ENCODE results near the gene CD1B.
"Not testable (repeated sequence)": the region's sequence is repeated elsewhere in the genome, so short reads cannot be mapped to it uniquely, and the experiment has no call there.

Gene CD1B

GRCh38 chr1:158331481-158332150, at the start of gene CD1B:
TSS of gene CD1B (minus strand) at chr1:158331531. CDS start at chr1:158331423, 108 bp downstream.
- DNase-seq: no peak

- no peak for DNase-seq
Measured at GRCh38 chr1:158374860-158375259, 43.5 kb upstream of the CD1B start.

- not testable (repeated sequence) for DNase-seq
Measured at GRCh38 chr1:158374101-158374500, 42.8 kb upstream of the CD1B start.

- DNase-seq: no peak
Measured at GRCh38 chr1:158371188-158371953, 40.0 kb upstream of the CD1B start.

- DNase-seq: no peak
Measured at GRCh38 chr1:158366783-158367182, 35.5 kb upstream of the CD1B start.

GRCh38 chr1:158362941-158363340, 31.6 kb upstream of the CD1B start:
- DNase-seq: no peak

DNA sequence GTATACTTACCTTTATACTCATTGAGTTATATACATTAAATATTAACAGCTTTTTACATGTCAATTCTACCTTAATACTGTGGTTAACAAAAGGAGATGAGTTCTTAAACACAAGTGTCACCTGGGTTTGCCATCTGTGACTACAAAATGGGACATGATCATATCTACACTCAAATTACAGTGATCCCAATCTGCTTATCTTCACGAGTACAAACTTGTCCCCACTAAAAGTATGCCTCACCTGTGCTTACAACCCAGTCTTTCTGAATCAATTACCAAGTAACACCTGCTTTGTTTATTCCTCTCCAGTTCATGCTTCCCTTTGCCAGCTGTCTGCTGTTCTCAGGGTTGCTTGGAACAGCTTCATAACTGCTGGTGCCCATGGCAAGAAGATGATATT, 31.2 kb upstream of the CD1B start:
- DNase-seq: no peak

DNA sequence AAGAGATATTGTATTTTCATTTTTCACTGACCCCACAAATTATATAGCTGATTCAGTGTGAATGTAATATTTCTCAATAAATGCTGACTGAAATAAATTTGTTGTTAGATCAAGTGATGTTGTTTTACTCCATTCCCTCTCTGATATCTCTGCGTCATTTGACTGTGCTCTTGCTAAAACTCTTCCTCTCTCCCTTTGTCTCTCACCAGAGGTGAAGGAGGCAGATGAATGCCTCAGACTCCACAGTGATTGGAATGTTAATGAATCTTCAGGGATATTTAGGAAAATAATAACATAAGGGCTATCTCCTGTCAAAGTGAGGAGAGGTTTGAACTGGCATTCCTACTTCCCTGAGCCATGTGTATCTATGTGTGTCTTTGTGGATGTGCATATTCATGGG, 26.1 kb upstream of the CD1B start:
- no peak for DNase-seq

DNA sequence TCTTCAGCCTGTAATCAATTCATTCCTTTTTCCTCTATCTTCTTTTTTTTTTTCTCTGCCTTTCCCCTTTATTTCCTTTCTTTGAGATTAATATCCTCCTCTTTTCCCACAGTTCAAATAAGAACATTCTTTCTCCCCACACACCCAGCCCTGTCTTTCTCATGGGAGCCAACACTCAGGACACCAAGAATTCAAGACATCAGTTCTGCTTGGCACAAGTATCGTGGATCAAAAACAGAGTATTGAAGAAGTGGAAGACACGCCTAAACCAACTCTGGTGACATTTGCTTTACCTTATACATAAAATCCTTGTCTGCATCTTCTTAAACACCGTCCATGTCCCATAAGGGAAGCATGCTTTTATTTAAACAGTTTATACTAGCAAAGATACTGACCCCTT, 25.3 kb upstream of the CD1B start:
- DNase-seq: no peak

GRCh38 chr1:158355773-158356285, 24.5 kb upstream of the CD1B start:
- no peak for DNase-seq

GRCh38 chr1:158354255-158354654, 22.9 kb upstream of the CD1B start:
- no peak for DNase-seq

DNA sequence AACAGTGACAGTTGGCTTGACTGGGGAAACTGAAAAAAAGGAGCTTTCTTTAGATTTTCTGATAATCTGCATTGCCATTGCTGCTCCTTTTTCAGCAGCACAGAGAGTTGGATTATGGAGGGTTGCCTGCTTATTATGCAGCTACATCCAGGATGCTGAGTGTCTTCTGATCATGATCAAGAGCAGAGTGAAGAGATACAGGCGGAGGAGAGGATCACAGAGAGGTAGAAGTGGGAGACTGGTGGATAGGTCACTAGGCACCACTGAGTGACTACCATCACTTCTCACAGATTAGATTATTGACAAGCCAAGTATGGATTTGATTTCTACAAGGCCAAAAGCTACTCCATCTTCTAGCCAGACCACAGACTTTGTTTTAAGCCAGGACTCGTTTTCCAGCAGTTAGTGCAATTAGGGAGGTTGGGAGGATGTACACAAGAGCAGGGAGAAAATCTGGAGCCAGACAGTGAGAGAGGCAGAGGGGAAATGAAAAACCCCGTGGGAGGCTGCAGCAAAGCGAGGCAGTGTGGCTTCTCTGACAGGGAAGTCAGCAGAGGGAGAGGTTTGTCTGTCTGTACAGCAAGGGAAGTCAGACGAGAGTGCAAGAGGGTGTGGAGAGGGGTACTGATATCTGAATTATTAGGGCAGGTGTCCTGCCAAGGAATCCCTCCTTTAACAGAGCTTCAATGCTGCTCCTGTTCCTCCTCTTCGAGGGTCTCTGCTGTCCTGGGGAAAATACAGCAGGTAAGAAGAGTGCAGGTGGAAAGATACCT, 22.2 kb upstream of the CD1B start, which contains the start of gene CD1E:
TSS of gene CD1E (plus strand) at position 592 of the 773 bp plus-strand sequence. CDS start at position 687, 95 bp downstream.
- no peak for DNase-seq

- DNase-seq: not testable (repeated sequence)
Measured at GRCh38 chr1:158348946-158349345, 17.6 kb upstream of the CD1B start.

- not testable (repeated sequence) for DNase-seq
Measured at GRCh38 chr1:158336413-158336812, 5.1 kb upstream of the CD1B start.

- no peak for DNase-seq
Measured at GRCh38 chr1:158335213-158335532, 3.8 kb upstream of the CD1B start.

GRCh38 chr1:158334526-158335212, 3.3 kb upstream of the CD1B start:
- no peak for DNase-seq

DNA sequence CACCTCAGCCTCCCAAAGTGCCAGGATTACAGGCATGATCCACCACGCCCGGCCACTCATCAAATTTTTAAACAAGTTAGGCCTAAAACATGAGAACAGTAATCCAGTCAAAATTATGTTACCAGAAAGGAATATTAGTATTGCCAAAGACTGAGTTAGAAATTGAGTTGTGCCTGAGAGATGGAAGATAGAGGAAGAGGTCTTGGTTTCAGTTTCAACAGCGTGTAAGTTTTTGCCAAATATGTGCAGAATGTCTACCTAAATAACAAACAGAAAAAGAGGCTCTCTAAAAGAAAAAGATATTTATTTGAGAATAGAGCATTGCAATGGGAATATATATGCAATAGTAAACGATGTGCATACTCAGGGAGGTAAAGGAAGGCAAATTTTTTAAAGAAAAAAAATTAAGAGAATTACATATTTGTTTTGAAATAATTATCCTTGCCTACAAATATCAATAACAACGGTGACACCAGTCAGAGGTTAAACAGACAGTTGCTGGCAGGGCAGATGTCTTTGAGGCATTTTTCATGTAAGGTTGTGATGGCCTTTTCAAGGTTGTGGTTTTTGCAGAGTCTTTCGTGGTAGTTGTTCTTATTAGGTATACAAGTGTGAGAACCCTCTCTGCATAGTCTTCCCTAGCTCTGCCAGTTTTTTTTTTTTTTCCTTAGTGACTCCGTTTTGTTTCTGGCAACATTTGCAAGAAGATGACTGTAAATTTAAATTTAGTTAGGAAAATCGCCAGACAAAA, 2.2 kb upstream of the CD1B start:
- DNase-seq: no peak

GRCh38 chr1:158331106-158331425, 265 bp downstream of the CD1B start:
- no peak for DNase-seq

DNA sequence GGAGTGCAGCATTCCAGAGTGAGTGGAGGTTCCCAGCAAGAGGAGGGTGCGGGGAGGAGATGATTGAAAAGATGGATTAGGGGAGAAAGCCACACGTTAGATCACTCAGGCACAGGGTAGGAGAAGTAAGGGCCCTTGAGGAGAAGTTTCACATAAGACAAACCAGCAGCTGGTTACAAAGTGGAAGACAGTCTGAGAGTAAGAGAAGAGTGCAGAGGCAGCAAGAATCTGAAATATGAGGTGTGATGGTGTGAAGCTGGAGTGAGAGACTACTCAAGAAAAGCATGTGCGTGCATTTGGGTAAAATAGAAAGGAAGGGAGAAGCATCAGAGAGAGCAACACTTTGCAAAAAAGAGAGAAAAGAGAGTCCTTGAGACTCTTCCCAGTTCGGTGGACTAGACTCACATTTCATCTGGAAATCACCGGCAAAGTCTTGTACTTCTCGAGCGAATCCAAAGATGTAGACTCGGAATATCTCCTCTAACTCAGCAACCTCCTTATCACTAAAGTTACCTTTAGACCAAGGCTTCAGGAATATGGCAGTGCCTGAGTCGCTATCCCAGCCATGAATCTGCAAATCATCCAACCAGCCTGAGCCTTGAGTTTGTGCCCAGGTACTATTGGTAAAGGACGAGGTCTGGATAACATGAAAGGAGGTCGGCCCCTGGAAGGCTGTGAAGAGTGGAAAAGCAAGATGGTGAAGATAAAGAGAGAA, 783 bp downstream of the CD1B start:
- no peak for DNase-seq

DNA sequence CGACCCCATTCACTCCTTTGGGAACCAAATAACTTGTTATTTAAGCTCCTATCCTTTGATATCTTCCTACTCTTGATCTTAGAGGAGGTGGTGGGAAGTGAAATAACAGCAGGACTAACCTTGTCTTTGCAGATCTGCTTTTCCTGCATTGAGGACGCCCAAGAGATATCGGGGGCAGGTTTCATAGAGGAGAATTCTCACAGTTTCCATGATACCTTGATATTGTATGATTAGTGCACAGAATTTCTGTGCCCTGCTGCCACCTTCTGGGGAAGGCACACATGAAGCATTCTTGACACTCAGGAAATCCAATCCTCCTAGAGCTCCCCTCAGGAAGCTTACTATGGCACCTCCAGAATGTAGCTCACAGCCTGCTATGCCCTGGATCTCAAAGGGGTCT, 1.6 kb downstream of the CD1B start:
- peak; percentile 3 for DNase-seq

DNA sequence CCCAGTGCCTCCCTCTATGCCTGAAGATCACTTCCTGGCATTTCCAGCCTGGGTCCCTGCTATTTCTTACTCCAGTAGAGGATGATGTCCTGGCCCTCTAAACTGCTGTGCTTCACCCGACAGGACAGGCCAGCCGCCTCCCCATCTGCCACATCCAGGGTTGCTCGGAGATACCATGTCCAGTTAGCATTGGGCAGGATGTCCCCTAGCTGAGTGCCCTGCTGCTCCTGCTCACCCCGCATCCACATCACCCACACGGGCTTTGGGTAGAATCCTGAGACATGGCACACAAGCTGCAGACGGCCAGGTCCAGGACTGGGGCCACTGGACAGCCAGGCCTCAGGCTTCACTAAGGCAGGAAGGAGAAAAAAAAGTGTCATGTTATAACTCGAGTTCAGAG, 2.0 kb downstream of the CD1B start:
- no peak for DNase-seq

GRCh38 chr1:158328426-158328825, 2.9 kb downstream of the CD1B start:
- DNase-seq: no peak

All from EL (cell line).